Measurements from ENCODE around the gene WDR90.

Gene WDR90

DNA sequence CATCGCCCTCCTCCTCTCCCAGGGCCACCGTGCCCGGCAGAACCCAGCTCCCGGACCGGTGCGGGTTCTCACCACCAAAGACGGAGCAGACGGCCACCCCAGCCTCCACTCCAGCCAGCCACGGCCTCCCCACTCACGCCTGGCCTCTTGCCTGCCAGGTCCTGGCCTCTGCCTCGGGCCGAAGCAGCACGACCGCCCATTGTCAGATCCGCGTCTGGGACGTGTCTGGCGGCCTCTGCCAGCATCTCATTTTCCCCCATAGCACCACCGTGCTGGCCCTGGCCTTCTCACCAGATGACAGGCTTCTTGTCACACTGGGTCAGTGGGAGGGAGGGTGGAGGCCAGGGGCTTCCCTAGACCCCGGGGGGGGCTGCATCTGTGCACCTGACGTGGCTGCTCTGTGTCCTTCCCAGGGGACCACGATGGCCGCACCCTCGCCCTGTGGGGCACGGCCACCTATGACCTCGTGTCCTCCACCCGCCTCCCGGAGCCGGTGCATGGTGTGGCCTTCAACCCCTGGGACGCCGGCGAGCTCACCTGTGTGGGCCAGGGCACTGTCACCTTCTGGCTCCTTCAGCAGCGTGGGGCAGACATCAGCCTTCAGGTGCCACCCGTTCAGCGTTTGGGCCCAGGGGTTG is 12.1 kb downstream of the WDR90 start:
- no peak for DNase-seq

DNA sequence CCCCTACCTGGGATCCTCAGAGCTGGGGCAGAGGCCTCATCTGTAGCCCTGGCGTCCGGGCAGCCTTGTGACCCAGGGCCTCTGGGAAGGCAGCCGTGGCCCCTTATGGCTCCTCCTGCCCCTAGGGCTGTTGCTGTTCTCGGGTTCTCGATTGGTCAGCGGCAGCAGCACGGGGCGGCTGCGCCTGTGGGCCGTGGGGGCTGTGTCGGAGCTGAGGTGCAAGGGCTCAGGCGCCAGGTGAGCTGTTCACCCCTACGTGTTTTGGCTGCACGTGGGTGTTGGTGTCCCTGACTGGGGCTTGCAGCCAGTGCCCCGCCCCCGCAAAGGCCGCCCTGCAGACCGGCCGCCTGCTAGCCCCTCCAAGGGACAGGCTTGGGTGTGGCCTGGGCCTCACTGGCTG is 12.9 kb downstream of the WDR90 start:
- no peak for DNase-seq

DNA sequence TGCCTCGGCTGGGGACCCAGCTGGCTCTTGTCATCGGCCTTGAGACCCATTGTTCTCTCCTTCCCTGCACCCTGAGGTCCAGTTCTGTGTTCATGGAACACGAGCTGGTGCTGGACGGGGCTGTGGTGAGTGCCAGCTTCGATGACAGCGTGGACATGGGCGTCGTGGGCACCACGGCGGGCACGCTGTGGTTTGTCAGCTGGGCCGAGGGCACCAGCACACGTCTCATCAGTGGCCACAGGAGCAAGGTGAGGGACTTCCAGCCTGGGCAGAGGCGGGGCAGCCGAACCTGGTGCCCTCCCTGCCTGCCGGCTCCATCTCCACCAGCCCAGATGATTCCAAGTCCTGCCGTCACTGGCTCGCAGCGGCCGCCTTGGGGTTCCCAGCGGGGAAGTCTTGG is 13.4 kb downstream of the WDR90 start:
- no peak for DNase-seq

DNA sequence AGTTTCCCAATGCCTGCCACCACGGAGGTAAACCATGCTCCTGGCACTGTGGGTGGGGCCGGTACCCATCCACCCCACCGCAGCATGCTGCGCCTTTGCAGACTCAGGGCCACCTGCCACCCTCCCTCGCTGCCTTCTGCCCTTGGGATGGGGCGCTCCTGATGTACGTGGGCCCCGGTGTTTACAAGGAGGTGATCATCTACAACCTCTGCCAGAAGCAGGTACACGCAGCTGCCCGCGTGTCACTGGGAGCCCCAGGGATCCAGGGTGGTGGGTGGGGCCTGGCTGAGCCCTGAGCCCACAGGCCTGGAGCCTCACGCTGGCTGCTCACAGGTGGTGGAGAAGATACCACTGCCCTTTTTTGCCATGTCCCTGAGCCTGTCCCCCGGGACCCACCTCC is 17.4 kb downstream of the WDR90 start:
- DNase-seq: no peak

DNA sequence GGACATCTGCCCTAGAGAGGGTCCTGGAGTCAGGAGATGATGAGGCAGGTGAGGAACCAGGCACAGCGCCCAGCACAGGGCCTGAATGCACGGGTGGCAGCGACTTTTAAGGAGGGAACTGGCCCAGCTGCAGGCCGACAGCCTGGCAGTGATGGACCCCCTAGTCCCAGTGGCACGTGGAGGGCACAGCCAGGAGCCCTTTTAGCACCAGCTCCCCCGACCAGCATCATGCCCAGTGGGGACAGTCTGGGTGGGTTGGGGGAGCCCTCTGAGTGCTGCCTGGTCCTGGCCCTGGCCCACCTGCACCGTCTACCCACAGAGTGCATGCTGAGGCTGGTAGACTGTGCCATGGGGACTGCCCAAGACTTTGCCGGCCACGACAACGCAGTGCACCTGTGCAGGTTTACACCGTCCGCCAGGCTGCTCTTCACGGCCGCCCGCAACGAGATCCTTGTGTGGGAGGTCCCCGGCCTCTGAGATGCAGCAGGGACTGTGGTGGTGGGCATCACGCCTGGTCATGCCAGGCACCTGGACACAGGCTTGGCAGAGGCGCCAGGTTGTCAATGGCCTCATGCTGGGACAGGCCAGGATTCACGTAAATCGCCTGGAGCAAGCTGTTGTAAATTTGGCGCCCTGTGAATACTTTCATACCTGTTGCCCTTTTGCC is 18.1 kb downstream of the WDR90 start:
- no peak for DNase-seq

DNA sequence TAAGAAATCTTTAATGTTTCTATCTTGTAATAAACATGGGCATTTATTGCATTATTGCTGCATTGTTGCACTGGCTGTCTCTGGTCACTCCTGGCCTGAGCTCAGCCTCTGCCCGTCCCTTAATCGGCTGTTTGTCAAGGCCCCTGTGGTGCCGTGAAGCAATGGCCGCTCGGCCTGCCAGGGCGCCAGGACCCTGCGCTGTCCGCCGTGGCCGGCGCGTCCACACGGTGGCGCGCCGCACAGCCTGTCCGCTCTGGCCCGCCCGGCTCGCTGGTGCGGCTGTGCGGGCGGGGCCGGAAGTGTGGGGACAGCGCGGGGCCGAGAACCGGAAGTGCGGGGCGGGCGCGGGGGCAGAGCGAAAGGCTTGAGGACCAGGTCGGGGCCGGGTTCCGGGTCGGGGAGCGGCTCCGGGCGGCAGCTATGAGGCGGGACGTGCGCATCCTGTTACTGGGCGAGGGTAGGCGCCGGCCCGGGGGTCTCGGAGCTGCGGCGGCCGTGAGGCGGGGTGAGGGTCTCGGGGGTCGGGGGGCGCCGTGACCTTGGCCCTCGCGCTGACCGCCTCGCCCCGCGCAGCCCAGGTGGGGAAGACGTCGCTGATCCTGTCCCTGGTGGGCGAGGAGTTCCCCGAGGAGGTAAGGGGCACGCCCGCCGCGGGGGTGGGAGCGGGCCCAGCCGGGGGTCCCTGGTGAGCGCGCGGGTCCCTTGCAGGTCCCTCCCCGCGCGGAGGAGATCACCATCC is 18.8 kb downstream of the WDR90 start, which contains the start of gene RHOT2:
TSS of gene RHOT2 (plus strand) at position 353 of the 739 bp plus-strand sequence. CDS start at position 421, 68 bp downstream.
- DNase-seq: peak; percentile 54

DNA sequence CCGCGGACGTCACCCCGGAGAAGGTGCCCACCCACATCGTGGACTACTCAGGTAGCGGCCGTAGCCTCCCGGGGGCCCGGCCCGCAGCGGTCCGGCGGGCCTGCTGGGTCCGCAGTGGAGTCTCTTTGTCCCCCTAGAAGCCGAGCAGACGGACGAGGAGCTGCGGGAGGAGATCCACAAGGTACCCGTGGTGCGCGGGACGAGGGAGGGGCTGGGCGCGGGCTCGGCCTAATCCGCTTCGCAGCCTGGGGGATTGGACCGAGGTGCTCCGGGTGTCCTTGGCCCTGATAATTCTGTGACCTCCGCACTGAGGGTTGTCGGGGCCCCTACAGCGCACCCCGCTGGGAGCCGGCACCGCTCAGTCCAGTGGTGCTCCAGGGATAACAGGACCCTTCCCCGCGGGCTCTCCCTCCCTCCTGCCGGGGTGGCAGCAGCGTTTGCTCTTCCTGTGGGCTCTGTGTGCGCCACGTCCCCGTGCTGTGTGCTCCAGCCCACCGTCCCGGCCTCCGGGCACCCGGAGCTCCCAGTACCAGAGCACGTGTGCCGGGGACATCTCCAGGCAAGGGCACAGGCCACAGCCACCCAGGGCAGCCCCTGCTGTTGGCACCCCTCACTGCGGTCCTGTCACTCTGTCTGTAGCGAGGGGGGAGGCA is 19.5 kb downstream of the WDR90 start:
- DNase-seq: no peak

DNA sequence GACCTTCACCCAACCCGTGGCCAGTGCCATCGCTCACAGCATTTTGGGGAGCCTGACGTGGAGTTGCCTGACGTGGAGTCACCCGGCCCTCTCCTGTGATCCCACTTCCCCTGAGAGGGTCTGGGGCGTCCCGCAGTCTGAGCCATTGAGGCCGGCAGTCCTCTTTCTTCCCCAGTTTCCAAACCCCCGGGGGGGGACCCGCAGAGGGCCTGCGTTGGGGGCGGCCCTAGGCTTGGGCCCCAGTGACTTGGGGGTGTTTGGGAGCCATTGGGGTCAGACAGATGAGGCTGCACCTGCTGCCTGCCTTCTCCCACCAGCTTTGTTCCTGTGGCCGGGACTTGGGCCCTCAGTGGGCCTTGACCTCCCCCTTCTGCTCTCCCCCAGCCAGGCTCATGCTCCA is 20.5 kb downstream of the WDR90 start:
- DNase-seq: no peak

DNA sequence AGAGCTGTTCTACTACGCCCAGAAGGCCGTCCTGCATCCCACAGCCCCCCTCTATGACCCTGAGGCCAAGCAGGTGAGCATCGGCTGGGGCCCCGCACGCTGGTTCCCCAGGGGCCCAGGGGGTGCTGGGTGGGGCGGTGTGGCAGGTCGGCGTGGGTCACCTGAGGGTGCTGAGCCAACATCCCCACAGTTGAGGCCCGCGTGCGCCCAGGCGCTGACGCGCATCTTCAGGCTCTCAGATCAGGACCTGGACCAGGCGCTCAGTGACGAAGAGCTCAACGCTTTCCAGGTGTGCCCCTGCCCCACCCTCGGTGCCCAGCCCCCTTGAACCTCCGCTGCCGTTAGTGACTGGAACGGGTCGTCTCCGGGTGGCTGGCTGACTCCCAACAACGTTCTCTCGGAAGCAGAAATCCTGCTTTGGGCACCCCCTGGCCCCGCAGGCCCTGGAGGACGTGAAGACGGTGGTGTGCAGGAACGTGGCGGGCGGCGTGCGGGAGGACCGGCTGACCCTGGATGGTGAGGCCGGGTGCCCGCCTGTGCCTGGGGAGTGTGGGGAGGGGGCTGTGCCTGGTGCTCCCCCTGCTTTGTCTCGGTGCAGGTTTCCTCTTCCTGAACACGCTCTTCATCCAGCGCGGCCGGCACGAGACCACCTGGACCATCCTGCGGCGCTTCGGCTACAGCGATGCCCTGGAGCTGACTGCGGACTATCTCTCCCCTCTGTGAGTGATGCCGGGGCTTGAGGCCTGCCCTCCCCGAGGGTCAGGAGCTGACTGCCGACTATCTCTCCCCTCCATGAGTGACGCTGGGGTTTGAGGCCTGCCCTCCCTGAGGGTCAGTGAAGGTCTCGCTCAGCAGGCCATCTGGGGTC is 21.6 kb downstream of the WDR90 start:
- DNase-seq: no peak

DNA sequence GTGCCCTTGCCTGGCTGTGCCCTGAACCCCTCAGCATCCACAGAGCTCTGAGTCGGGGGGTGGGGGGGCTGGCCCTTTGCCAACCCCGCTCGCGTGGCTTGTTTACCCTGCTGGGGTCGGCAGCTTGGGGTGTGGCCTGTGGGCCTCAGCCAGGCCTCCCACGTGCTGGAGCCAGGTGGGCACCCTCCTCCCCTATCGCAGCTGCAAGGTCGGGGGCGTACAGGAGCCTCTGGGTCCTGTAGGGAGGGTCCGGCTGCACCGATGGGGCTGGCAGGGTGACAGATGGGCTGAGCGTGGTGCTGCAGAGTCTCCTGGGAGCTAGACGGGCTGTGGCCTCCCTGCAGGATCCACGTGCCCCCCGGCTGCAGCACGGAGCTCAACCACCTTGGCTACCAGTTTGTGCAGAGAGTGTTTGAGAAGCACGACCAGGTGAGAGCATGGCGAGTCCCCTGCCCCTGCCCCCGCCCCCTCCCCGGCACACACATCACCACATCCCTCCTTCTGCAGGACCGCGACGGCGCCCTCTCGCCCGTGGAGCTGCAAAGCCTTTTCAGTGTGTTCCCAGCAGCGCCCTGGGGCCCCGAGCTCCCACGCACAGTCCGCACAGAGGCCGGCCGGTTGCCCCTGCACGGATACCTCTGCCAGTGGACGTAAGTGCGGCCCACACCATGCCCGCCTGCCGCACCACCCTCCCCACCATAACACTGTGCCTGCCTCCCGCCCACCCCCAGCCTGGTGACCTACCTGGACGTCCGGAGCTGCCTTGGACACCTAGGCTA is 22.4 kb downstream of the WDR90 start:
- no peak for DNase-seq

DNA sequence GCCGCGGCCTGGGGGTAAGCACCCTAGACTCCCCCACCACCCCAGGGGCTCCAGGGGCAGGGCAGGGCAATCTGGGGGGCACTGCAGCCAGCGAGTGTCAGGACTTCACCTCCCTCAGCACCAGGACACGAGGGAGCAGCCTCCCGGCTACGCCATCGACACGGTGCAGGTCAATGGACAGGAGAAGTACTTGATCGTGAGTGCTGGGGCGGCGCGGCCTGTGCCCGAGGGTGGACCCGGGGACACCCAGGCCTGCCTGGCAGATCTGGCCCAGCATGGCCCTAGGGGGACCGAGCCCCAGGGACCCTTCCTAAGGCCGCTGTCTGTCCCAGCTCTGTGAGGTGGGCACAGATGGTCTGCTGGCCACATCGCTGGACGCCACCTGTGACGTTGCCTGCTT is 23.2 kb downstream of the WDR90 start:
- DNase-seq: no peak

DNA sequence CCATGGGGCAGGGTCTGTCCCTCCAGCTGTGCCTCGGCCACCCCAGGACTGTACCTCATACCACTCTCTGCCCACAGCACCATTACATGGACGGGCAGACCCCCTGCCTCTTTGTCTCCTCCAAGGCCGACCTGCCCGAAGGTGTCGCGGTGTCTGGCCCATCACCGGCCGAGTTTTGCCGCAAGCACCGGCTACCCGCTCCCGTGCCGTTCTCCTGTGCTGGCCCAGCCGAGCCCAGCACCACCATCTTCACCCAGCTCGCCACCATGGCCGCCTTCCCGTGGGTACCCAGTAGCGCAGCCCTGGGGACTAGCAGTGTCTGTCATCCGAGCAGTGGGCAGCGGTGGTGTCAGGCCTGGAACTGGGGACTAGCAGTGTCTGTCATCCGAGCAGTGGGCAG is 23.7 kb downstream of the WDR90 start:
- DNase-seq: no peak

DNA sequence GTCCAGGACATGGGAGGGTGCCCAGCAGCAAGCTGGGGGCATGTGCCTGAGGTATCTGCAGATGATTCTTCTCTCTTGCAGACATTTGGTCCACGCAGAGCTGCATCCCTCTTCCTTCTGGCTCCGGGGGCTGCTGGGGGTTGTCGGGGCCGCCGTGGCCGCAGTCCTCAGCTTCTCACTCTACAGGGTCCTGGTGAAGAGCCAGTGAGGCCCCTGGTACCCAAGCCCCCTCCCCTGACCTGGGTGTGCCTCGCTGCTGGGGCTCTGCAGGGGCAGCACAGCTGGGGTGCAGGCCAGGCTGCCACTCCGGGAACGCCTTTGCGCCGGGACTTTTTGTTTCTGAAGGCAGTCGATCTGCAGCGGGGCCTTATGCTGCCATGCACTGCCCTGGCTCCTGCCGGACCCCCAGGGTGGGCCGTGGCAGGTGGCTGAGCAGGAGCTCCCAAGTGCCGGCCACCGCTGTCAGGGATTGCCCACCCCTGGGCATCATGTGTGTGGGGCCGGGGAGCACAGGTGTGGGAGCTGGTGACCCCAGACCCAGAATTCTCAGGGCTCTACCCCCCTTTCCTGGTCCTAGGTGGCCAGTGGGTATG is 24.3 kb downstream of the WDR90 start:
- DNase-seq: no peak

DNA sequence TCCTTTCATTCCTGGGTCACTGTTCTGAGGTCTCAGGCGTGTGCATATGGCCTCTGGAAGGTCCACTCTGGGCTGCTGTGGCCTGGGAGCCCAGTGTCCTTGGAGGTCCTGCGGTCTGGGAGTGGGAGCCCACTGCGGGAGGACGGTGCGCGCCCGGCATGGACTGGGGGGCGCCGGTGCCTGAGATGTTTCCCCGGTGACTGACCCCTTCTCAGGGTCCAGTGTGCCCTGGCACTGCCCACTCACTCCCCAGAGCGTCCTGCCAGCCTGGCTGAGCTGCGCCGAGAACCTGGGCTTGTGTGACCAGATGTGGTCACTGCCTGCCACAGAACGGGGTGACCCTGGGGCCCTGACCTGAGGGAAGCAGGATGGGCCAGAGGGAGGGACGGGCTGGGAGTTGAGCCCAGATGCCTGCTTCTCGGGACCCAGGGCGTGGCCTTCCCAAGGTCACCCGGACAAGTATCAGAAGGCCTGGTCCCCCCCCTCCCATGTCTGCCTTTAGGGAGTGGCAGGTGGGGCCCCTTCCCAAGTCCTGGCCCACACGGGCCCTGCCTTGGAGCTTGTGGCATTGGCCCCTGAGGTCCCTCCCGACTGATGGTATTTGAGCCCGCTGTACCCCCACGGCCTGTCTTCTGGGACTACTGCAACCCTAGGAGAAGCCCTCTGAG is 25.2 kb downstream of the WDR90 start:
- DNase-seq: no peak

DNA sequence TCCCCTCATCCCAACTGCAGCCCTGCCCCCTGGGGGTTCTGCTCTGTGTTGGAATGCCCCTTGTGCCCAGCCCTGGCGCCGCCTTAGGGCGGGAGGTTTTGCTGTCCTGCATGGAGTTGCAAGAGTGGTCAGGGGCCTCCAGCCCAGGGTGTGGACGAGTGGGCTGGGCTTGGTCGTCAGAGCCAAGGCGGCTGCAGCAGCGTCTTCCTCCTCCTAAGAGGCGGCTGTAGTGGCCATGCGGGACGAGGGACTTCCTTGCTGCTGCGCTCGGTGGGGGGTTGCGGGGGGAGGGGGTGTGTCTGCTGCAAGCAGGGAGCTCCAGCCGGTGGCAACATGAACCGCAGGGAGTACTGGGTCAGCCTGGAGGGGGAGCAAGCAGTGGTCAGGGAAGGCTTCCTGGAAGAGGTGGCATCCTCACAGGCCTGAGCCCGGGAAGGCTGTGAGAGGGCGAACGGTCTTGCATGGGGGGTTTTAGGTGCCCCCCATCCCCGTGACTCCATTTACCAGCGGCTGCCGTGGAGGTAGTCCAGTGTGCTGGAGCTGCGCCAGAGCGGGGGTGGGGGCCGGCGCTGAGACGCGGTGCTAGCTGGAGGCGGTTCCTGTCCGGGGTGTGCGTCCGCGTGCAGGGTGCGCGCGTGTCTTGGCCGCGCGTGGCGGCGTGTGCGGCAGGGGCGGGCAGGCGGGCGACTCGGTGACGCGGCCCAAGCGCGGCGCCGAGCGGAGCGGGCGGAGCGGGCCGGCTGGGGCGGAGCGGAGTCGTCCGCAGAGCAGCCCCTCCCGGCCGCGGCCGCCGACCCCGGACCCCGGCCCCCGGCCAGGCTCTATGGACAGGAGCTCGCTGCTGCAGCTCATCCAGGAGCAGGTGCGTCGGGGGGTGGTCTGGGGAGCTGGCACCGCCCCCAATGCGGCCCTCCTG is 26.1 kb downstream of the WDR90 start, which contains the start of gene RHBDL1:
TSS of gene RHBDL1 (plus strand) at position 704 of the 916 bp plus-strand sequence. CDS start at position 824, 120 bp downstream.
- DNase-seq: no peak

DNA sequence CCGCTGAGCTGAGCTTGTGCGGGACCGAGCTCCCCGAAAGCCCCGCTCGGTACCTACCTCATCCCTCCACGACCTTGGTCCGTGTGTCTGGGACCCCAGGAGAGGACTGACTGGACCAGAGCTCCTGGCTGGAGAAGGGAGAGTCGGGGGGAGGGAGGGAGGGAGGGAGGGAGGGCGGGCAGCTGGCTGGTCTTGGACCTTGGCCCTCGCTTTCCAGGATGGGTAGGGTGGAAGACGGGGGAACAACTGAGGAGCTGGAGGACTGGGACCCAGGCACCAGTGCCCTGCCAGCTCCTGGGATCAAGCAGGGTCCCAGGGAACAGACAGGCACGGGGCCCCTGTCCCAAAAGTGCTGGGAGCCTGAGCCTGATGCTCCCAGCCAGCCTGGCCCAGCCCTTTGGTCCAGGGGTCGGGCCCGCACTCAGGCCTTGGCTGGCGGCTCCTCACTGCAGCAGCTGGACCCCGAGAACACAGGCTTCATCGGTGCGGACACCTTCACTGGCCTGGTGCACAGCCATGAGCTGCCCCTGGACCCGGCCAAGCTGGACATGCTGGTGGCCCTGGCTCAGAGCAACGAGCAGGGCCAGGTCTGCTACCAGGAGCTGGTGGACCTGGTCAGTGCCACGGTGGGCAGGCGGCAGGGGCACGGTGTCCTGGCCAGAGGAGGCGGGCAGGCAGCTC is 26.9 kb downstream of the WDR90 start:
- DNase-seq: no peak

DNA sequence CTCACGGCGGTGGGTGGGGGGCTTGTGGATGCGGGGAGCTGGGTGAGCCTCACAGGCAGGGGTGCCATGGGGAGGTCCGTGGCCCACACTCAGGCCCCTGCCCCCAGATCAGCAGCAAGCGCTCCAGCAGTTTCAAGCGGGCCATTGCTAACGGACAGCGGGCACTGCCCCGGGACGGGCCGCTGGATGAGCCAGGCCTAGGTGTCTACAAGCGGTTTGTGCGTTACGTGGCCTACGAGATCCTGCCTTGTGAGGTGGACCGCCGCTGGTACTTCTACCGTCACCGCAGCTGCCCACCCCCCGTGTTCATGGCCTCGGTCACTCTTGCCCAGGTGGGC is 27.4 kb downstream of the WDR90 start:
- DNase-seq: no peak

DNA sequence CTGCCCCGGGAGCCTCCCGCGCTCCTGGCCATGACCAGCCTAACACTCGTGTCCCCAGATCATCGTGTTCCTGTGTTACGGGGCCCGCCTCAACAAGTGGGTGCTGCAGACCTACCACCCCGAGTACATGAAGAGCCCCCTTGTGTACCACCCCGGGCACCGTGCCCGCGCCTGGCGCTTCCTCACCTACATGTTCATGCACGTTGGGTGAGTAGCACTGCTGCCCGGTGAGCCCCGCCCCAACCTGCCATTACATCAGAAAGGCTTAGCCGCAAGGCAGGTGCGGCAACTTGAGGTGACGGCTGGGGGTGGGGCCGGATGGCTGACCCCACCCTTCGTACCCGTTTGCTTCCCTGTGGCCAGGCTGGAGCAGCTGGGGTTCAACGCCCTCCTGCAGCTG is 27.7 kb downstream of the WDR90 start:
- no peak for DNase-seq

All from SHP77 treated with DMSO at 0.1 percent for 48 hours (cell line).